Activated T-helper 2 cell treated with anti-CD3 and anti-CD28 coated beads, Interferon-gamma antibody, Interleukin-2, Interleukin-4, amounts not matched to agents 10 μg/mL and 5 μg/mL and 100 μg/mL, durations not matched to agents 14 hours and 24 hours and 36 hours (primary cell): ENCODE data around the gene RUNX2. TPM values are rescaled to one million over a fixed set of nuclear protein-coding genes. Genes with fewer than 3 reads are reported as not detected.
"Not testable (repeated sequence)": the region's sequence is repeated elsewhere in the genome, so short reads cannot be mapped to it uniquely, and the experiment has no call there.

ENCODE experiments used
- DNase-seq: peaks from one replicate; pipeline ENCODE4 v3.0.0; 2021; ENCODE audit warnings: low spot score
- H3K27ac Mint-ChIP-seq: one replicate; pipeline ENCODE4 v1.8.0; 2021; ENCODE audit warnings: mixed read lengths
- H3K27me3 Mint-ChIP-seq: one replicate; pipeline ENCODE4 v1.8.0; 2021; ENCODE audit warnings: low read depth, mixed read lengths
- H3K36me3 Mint-ChIP-seq: one replicate; pipeline ENCODE4 v1.8.0; 2021; ENCODE audit warnings: low read depth, mixed read lengths
- H3K4me1 Mint-ChIP-seq: one replicate; pipeline ENCODE4 v1.8.0; 2021; ENCODE audit warnings: low read depth, mixed read lengths
- H3K4me3 Mint-ChIP-seq: one replicate; pipeline ENCODE4 v1.8.0; 2021; ENCODE audit warnings: low read depth, mild to moderate bottlenecking, moderate library complexity, mixed read lengths
- H3K9me3 Mint-ChIP-seq: one replicate; pipeline ENCODE4 v1.8.0; 2021; ENCODE audit warnings: mixed read lengths
- intact Hi-C: fragments of 100-400 bp; cut with micrococcal nuclease; formaldehyde crosslinking; loops from one replicate; pipeline ENCODE4 v1.15.1; 2023
- total RNA-seq: library from RNA; stranded (reverse); gene quantifications from 2 replicates; pipeline ENCODE4 v1.2.3, GENCODE V29; 2022

The RUNX2 gene
- total RNA-seq, 1 donor from 2014 or later = 60.8 TPM

GRCh38 chr6:45661661-45662060 is 333.5 kb downstream of the RUNX2 start:
- H3K4me1 Mint-ChIP-seq = peaks cover 70% of the 10 kb centered on the region
- intact Hi-C loops = loop anchor here (2.0 to 5.0 kb wide), 2 partner anchors 45 to 261 kb away; no protein-coding TSS in a partner anchor
- peaks cover 19% of the 10 kb centered on the region for H3K36me3 Mint-ChIP-seq
- no peak for DNase-seq
- H3K9me3 Mint-ChIP-seq = peaks cover 4% of the 10 kb centered on the region
- no peak overlapping the region for H3K4me3 Mint-ChIP-seq
- H3K27ac Mint-ChIP-seq = no peak overlapping the region
- peaks cover 4% of the 10 kb centered on the region for H3K27me3 Mint-ChIP-seq

GRCh38 chr6:45663251-45664221 is 335.4 kb downstream of the RUNX2 start:
- H3K36me3 Mint-ChIP-seq = peaks cover 19% of the 10 kb centered on the region
- intact Hi-C loops = loop anchor here (5.0 kb wide), 1 partner anchor 259 kb away; no protein-coding TSS in a partner anchor
- peak overlapping the region; percentile 43 for H3K4me3 Mint-ChIP-seq
- no peaks in the 10 kb centered on the region for H3K9me3 Mint-ChIP-seq
- peaks cover 4% of the 10 kb centered on the region for H3K27me3 Mint-ChIP-seq
- peak overlapping the region; percentile 56 for H3K27ac Mint-ChIP-seq
- DNase-seq = peak; percentile 27
- H3K4me1 Mint-ChIP-seq = peaks cover 72% of the 10 kb centered on the region

GRCh38 chr6:45664707-45665106 is 336.6 kb downstream of the RUNX2 start:
- Mint-ChIP-seq H3K4me3 (no peak overlapping the region), H3K27ac (peak overlapping the region; percentile 12), H3K9me3 (no peaks in the 10 kb centered on the region), H3K4me1 (peaks cover 60% of the 10 kb centered on the region), H3K27me3 (peaks cover 4% of the 10 kb centered on the region), H3K36me3 (peaks cover 19% of the 10 kb centered on the region)
- intact Hi-C loops = loop anchor here (5.0 kb wide), 1 partner anchor 258 kb away; no protein-coding TSS in a partner anchor
- DNase-seq = no peak

- Mint-ChIP-seq H3K27ac (peak overlapping the region; percentile 25), H3K4me1 (peaks cover 51% of the 10 kb centered on the region), H3K9me3 (no peaks in the 10 kb centered on the region), H3K27me3 (peaks cover 4% of the 10 kb centered on the region), H3K4me3 (no peak overlapping the region), H3K36me3 (peaks cover 22% of the 10 kb centered on the region)
- intact Hi-C loops = no loop called here
- no peak for DNase-seq
Measured at GRCh38 chr6:45665859-45666258, 337.7 kb downstream of the RUNX2 start.

GRCh38 chr6:45666846-45667245 is 338.7 kb downstream of the RUNX2 start:
- intact Hi-C loops = no loop called here
- H3K9me3 Mint-ChIP-seq = no peaks in the 10 kb centered on the region
- peaks cover 4% of the 10 kb centered on the region for H3K27me3 Mint-ChIP-seq
- peaks cover 42% of the 10 kb centered on the region for H3K4me1 Mint-ChIP-seq
- no peak overlapping the region for H3K4me3 Mint-ChIP-seq
- no peak overlapping the region for H3K27ac Mint-ChIP-seq
- peaks cover 22% of the 10 kb centered on the region for H3K36me3 Mint-ChIP-seq
- DNase-seq = no peak

- H3K27ac Mint-ChIP-seq = no peak overlapping the region
- H3K9me3 Mint-ChIP-seq = no peaks in the 10 kb centered on the region
- H3K4me3 Mint-ChIP-seq = no peak overlapping the region
- H3K27me3 Mint-ChIP-seq = peaks cover 4% of the 10 kb centered on the region
- intact Hi-C loops = no loop called here
- DNase-seq = no peak
- H3K36me3 Mint-ChIP-seq = peaks cover 22% of the 10 kb centered on the region
- peaks cover 42% of the 10 kb centered on the region for H3K4me1 Mint-ChIP-seq
Measured at GRCh38 chr6:45667300-45667699, 339.2 kb downstream of the RUNX2 start.

GRCh38 chr6:45667766-45668165 is 339.6 kb downstream of the RUNX2 start:
- DNase-seq = no peak
- H3K27ac Mint-ChIP-seq = peak overlapping the region; percentile 23
- peaks cover 2% of the 10 kb centered on the region for H3K27me3 Mint-ChIP-seq
- H3K4me3 Mint-ChIP-seq = no peak overlapping the region
- no peaks in the 10 kb centered on the region for H3K9me3 Mint-ChIP-seq
- H3K36me3 Mint-ChIP-seq = peaks cover 20% of the 10 kb centered on the region
- peaks cover 40% of the 10 kb centered on the region for H3K4me1 Mint-ChIP-seq
- intact Hi-C loops = no loop called here

GRCh38 chr6:45668705-45669104 is 340.6 kb downstream of the RUNX2 start:
- H3K27me3 Mint-ChIP-seq = no peaks in the 10 kb centered on the region
- peak overlapping the region; percentile 29 for H3K27ac Mint-ChIP-seq
- no peak for DNase-seq
- H3K4me3 Mint-ChIP-seq = no peak overlapping the region
- intact Hi-C loops = no loop called here
- H3K9me3 Mint-ChIP-seq = no peaks in the 10 kb centered on the region
- peaks cover 22% of the 10 kb centered on the region for H3K36me3 Mint-ChIP-seq
- peaks cover 37% of the 10 kb centered on the region for H3K4me1 Mint-ChIP-seq

GRCh38 chr6:45673167-45673566 is 345.0 kb downstream of the RUNX2 start:
- H3K36me3 Mint-ChIP-seq, H3K27me3 Mint-ChIP-seq, H3K4me3 Mint-ChIP-seq, H3K27ac Mint-ChIP-seq, H3K9me3 Mint-ChIP-seq, intact Hi-C loops, DNase-seq: not testable (repeated sequence)
- peaks cover 24% of the 10 kb centered on the region for H3K4me1 Mint-ChIP-seq

GRCh38 chr6:45675166-45675565 is 347.0 kb downstream of the RUNX2 start:
- DNase-seq, intact Hi-C loops, H3K27ac Mint-ChIP-seq, H3K4me3 Mint-ChIP-seq, H3K9me3 Mint-ChIP-seq, H3K27me3 Mint-ChIP-seq: not testable (repeated sequence)
- Mint-ChIP-seq H3K4me1 (peaks cover 29% of the 10 kb centered on the region), H3K36me3 (peaks cover 15% of the 10 kb centered on the region)

- intact Hi-C loops = loop anchor here (2.0 kb wide), 2 partner anchors 39 to 55 kb away; no protein-coding TSS in a partner anchor
- H3K27me3 Mint-ChIP-seq = no peaks in the 10 kb centered on the region
- H3K36me3 Mint-ChIP-seq = peaks cover 15% of the 10 kb centered on the region
- DNase-seq = no peak
- no peak overlapping the region for H3K27ac Mint-ChIP-seq
- H3K4me3 Mint-ChIP-seq = no peak overlapping the region
- H3K4me1 Mint-ChIP-seq = peaks cover 29% of the 10 kb centered on the region
- H3K9me3 Mint-ChIP-seq = peaks cover 9% of the 10 kb centered on the region
Measured at GRCh38 chr6:45675634-45676033, 347.5 kb downstream of the RUNX2 start.

- H3K27me3 Mint-ChIP-seq = no peaks in the 10 kb centered on the region
- H3K27ac Mint-ChIP-seq = no peak overlapping the region
- DNase-seq = no peak
- peaks cover 29% of the 10 kb centered on the region for H3K4me1 Mint-ChIP-seq
- H3K9me3 Mint-ChIP-seq = peaks cover 14% of the 10 kb centered on the region
- intact Hi-C loops = loop anchor here (2.0 kb wide), 2 partner anchors 38 to 56 kb away; no protein-coding TSS in a partner anchor
- peak overlapping the region; percentile 33 for H3K4me3 Mint-ChIP-seq
- H3K36me3 Mint-ChIP-seq = peaks cover 19% of the 10 kb centered on the region
Measured at GRCh38 chr6:45676380-45676779, 348.2 kb downstream of the RUNX2 start.
